NCI-H446 (cell line): Measurements from ENCODE around the gene SCARF2.
"Not testable (repeated sequence)": the region's sequence is repeated elsewhere in the genome, so short reads cannot be mapped to it uniquely, and the experiment has no call there.

Experiments
- DNase-seq, 2 experiments: peaks; one replicate each; lab custom pipeline; 2025; lab: John Stamatoyannopoulos, UW

Gene SCARF2

GRCh38 chr22:20463324-20464095, 25.9 kb upstream of the SCARF2 start:
- DNase-seq, result peak in 1 of 2 experiments; percentile 57

GRCh38 chr22:20459862-20460261, 22.2 kb upstream of the SCARF2 start:
- DNase-seq, result no peak

DNA sequence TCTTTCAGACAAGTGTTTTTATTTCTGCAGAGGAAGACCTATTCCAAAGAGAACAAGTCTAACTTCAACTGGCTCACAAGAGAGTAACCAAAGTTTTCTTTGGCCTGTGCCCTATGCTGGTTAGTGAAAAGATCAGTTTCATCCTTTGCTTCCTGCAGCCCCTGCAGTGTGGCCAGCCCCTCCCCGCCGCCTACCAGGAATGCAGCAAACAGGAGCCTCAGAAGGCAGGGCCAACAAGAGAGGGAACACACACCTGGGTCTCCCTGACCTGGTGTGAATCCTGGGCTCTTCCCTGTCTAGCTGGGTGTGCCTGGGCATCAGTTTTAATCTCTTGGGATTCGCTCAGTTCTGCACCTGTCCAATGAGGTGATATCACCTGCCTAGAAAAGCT, 21.5 kb upstream of the SCARF2 start:
- no peak for DNase-seq

DNA sequence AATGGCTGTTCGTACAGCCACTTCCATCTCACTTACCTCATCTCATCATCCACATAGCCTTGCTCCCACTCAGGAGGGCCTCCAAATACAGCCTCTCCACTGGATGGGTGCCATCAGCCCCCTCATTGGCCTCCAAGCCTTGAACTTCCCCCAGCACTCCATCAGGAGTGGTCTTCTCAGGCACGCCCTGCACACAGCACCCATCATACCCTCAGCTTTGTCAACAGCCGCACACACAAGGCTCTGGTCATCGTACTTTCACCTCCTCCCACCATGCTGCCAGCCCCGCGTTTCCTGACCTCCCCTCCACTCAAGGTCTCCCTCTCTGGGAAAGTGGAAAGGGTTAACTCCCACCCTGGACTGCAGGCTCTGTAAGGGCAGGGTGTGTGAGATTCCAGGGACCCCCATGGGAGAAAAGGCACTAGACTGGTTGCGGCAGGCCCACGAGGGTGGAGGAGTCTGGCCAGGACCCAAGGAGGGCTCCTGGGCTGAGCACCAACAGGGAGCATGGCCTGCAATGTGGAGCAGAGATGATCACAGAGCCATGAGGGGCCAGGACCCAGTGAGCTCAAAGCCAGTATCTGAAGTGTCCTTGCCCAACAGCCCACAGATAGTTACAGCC, 21.0 kb upstream of the SCARF2 start:
- no peak for DNase-seq

DNA sequence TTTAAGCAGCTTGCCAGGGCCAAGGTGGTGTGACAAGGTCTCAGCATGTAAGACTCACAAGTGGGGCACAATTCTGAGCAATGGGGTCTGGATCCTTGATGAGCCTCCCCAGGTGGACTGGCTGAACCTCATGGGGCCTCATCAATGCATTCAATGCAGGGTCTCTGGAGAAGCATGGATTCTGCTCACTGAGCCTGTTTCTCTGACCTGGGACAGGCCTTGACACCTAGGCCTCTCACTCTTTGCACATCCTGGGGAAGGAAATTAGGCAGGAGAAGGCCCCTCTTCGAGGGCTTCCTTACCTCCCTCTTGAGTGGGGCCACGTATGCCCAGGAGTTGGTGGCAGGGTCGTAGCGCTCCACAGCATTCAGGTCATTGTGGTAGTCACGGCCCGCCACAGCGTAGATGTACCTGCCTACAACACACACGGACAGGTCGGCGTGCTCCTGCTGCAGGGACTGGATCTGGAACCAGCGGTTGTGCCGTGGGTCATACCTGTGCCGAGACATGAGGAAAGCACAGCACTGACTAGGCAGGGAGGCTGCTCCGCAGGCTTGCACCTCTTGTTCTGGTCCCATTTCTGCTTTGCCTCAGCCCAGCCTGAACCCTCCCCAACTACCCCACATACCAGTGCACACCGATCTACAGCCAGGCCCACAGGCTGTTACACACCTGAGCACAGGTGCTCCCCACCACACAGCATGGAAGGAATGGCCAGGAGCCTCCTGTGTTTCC, 20.0 kb upstream of the SCARF2 start:
- DNase-seq, result no peak

GRCh38 chr22:20456722-20457076, 19.1 kb upstream of the SCARF2 start:
- DNase-seq, result no peak

GRCh38 chr22:20456064-20456721, 18.6 kb upstream of the SCARF2 start:
- DNase-seq, result peak; percentile 42 to 85

- no peak for DNase-seq
Measured at GRCh38 chr22:20455709-20456063, 18.1 kb upstream of the SCARF2 start.

DNA sequence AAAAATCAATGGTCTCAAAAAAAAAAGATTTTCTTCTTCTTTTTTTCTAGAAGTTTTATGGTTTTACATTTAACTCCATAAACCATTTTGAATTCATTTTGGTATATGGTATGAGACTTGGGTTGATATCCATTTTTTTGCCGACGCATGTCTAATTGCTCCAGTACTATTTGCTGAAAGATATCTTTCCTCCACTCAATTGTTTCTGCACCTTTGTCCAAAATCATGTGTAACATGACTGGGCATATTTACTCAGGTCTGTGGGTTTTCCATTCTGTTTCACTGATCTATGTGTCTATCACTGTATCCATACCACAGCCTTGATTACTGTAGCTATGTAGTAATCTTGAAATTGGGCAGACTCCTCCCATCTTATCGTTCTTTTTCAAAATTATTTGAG, 15.6 kb upstream of the SCARF2 start:
- no peak for DNase-seq

DNA sequence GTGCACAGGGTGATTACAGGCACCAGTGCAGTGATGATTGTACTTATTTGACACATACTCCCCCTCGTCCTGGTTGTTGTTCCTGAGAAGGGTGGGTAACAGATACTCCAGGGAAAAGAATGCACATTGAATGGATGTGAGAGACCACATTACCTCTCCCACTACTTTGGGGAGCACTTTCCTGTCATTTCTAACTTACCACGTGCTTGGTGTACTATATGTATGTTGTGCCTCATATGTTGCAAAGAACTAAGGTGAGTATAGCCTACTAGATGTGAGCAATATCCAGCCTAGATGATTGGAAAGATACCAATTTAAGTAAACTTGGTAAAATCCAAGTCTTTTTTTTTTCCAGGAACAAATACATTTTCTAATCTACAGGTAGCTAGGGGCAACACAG, 14.3 kb upstream of the SCARF2 start:
- DNase-seq, result no peak

GRCh38 chr22:20451129-20451778, 13.6 kb upstream of the SCARF2 start:
- DNase-seq, result not testable (repeated sequence)

GRCh38 chr22:20450551-20450906, 12.9 kb upstream of the SCARF2 start:
- DNase-seq, result no peak

GRCh38 chr22:20449819-20450550, 12.4 kb upstream of the SCARF2 start:
- DNase-seq, result no peak

DNA sequence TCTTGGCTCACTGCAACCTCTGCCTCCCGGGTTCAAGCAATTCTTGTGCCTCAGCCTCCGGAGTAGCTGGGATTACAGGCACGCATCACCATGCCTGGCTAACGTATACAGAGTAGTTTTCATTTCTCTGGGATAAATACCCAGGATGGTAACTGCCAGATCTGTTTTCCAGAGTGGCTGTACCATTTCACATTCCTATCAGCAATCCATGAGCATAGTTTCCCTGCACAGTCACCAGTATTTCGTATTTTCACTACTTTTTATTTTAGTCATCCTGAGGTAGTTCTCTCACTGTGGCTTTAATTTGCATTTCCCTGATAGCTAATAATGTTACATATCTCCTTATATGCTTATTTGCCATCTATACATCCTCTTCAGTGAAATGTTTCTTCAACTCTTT, 11.0 kb upstream of the SCARF2 start:
- DNase-seq, result no peak

DNA sequence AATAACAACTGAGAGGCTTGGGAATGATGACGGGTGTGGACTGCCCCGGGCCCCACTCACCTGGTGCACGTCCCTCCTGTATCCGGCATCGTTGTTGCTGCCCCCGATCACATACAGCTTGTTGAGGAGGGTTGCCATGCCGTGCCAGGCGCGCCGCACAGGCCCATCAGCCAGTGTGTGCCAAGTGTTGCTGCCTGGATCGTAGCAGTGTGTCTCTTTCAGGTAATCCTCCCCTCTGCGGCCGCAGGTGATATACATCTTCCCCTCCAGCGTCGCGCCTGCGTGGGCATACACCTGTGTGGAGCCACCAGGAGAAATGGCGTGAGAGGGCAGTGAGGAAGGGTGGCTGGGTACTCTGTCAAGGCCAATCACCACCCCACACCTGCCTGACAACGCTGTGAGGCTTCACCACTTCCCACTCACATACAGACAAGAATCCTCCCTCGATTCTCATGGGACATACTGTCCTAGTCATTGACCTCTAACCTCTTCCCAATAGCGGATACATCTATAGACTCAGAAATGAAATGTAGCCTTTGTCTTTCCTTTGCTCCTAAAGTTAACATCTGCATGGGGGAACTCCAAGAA, 8.9 kb upstream of the SCARF2 start:
- DNase-seq, result no peak

DNA sequence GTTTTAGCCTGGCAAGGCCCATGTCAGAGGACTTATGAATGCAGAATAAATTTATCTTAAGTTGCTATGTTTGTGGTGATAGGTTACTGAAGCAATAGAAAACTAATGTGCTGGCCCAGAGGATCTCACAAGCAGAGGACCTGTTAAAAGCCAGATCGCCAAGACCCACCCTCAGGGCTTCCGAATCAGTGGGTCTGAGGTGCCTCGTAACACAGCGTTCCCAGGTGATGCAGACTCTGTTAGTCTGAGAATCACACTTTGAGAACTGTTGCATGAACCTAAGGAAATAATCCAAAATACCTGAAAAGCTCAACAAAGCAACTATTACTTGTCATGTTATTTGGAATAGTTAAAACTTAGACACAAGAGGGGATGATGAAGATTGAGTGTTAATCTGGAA, 6.7 kb upstream of the SCARF2 start:
- no peak for DNase-seq

- DNase-seq, result no peak
Measured at GRCh38 chr22:20442485-20443284, 5.1 kb upstream of the SCARF2 start.

DNA sequence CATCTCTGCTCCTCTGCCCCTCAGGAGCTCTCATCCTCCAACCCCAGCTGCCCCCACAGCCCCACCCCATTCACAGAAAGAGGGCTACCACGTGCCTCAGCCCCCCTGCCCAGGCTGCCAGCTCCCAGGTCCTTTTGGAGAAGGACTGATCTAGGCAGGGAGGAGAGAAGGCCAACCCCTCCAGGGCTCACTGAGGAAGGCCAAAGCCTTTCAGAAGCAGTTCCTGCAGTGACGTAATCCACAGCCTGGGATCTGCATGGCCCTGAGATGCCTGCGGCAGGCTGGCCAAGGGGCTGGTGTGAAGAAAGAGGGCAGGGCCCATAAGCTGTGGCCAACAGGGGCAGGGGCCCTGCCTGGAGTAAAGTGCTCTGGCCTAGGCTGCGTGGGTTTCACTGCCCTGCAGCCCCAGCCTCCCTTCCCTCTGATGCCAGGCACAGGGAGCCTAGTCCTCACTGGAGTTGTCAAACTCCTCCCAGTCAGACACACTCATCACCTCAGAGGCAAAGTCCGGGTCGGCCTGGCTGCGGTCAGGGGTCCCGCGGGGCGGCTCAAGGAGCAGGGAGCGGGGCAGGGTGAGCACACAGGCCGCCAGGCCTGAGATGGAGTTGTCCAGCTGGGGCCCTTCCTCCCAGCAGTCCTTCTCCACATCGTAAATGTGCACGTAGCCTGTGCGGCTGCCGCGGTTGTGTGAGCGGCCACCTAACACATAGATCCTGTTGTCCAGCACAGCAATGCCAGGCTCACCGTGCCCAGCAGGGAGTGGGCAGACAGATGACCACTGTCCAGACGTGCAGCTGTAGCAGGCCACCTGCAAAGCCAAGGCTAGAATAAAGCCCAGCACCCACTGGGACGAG, 4.2 kb upstream of the SCARF2 start:
- no peak for DNase-seq
